HG02763 (cell line): ENCODE data around the gene HOXB2.

Experiments used
- ATAC-seq: cut with Tn5 transposase; IDR thresholded peaks from one replicate; pipeline ENCODE4 v1.9.1; 2021; ENCODE audit warnings: mild to moderate bottlenecking, moderate library complexity; ENCODE audit not compliant: unreplicated experiment

The HOXB2 gene

DNA sequence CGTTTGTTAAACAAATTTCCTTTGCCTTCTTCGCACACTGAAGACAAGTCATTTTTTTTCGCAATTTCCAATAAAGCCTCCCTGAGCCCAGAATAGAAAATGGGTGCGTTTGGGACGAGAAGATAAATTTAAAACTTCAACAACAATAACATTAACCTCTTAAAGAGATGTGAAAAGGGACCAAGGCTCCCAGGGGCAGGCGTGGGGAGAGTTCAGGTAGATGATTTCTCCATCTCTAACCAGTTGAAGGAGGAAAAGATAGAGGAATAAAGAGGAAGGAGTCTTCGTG lies 34.5 kb upstream of the HOXB2 start:
- no peak for ATAC-seq

DNA sequence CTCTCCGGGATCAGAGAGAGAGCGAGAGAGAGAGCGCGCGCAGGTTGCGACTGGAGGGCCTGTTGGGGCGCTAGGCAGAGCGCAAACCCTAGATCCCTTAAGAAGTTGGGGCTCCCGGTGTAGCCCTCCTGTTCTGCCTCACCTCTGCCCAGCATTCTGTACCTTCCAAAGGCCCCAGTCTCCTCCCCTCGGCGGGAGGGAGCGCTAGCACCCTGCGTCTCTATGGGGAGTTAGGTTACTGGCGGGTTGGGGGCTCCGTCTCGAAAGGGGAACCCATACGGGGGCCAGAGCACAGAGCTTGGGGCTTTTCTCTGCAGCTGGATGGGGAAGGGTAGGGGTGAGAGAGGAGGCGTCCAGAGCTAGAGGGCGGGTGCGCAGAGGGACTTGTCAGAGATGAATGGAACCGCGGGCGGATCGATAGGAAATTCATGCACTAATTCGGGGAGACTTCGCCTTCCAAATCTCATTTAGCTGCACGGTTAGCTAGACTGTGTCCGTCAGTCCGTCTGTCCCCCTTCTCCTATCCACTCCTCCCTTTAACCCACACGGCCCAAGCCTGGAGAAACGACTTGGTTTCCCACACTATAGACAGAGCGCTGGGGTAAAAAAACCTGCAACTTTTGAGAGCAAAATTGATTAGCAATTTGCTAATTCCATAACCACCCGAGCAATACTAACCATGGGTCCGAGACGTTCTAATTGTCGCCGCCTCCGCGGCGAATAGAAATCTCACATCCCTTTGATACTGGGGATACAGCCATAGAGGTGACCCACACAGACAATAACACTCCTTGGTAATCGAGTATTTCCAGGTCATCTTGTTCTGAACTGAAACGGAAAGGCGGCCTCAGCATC lies 33.9 kb upstream of the HOXB2 start:
- peak; percentile 25 for ATAC-seq

GRCh38 chr17:48577946-48578615 lies 33.2 kb upstream of the HOXB2 start, which contains the start of gene HOXB4:
HOXB4 (minus strand) TSS chr17:48578350; CDS start chr17:48578319, 31 bp downstream.
- peak; percentile 49 for ATAC-seq

- no peak for ATAC-seq
Observed at GRCh38 chr17:48577330-48577945, 32.5 kb upstream of the HOXB2 start.

GRCh38 chr17:48576479-48577309 lies 31.8 kb upstream of the HOXB2 start:
- no peak for ATAC-seq

DNA sequence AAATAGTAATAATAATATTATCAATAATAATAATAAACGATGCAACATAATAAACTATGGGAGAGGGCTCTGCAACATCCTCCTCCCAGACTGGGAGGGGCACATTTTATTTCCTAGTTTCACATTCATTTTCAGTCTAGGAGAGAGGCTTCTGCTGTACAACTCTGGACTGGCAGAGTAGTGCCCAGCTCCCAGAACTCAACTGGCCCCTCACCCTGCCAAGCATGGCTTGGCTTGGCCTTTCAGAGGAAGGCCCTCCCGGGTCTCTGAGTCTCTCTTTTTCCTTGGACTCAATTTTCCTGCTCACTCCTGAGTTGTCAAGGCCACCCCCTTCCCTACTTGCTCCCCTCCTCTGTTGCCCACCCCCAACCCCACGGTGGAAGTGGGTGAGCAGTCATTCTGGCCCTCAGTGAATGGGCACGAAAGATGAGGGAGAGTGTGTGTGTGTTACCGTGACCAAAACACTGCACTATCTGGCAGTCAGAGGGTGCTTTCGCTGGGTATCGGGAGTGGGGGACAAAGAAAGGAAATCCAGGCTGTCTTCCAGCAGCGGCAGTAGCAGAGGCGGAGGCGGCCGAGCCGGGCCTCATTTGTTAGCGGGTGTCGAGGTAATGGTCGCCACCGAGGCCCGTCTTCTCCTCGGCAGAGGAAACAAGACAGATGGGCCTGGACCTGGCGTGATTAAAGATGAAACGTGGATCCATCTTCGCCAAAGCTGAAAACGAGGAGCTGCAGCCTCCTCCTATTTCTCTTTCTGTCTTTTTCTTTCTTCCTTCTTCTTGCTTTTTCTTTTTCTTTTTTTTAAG lies 31.0 kb upstream of the HOXB2 start:
- ATAC-seq: no peak

GRCh38 chr17:48575066-48575582 lies 30.2 kb upstream of the HOXB2 start:
- no peak for ATAC-seq

DNA sequence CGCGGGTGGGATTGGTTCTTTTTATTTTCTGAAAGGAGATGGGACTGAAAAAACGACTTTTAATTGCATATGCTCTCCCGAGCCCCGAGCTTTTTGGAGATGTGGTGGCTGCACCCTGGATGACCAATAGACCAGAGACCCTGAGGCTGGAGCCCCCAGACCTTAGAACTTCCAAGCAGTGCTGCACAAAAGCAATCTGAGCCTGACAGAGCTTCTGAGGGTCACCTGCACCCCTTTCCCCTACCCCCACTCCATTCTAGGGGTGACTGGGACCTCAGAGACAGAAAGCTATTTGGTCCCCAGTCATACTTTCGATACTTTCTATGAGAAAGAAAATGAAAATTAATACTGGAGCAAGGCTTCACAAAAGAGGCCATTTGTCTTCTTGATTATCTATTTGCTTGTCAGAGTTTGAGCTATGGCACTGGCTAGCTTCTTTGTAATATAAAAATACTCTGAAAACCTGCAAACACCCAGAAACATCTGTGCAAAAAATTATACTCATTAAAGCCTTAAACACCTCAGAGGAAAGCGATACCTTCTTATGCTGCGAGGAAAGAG lies 29.7 kb upstream of the HOXB2 start:
- ATAC-seq: no peak

DNA sequence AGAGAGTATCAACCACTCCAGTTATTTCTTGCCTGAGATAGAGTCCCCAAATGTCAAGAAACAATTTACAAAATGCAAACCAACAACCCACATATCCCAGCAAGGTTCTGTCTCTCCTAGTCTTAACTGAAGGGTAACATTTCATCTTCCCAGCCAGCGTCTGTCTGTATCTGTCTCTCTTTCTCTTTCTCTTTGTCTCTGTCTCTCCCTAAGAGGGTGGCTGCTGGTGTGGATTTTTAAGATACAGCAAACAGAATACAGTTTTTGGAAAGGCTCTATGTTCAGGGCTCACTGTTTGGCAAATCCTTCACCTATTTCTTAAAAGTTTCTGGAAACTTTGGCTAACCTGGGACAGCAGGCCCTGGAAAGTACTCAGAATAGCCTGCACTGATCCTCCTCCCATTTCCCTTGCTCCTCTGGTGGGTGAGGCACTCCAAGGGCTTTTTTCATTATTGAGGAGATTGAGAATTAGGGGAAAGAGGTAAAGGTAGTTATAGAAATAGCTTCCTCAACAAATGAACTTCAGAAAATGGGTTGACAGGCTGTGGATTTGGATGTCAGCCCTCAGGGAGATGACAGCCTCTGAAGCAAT lies 27.0 kb upstream of the HOXB2 start:
- ATAC-seq: no peak

DNA sequence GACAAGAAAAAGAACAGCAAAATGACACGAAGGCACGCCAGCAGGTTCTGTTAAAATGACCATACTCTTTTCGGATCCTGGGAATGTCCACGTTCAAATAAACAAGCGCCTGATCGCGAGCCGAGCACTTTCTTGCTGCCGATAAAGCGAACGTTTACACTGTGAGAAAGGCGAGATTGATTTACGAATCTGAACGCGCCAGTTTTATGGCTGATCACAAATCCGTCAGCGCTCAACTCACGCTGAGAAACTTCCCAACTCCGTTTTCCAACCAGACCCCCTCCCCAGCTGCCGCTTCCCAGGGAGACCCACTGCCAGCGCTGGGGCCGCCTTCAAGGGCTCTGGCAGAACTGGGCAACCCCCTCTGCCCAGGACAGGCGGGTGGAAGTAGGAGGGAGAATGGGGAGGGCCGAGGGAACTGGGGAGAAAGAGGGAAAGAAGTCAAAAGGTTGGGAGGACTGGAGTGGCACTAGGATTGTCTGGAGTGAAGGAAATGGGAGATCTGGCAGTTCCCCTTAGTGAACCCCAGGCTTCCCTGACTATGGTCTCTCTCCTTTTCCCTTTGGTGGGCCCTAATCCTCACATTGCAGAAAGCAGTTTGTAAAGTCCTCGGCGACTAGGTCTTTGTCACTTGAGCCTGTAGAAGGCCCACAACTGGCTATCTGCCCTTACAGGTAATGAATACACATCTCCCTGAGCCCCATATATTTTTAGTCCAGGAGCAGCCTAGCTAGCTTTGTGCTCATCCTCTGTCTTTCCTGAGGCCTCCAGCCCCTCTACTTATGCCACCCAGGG lies 26.3 kb upstream of the HOXB2 start:
- ATAC-seq: no peak

GRCh38 chr17:48570325-48571023 lies 25.6 kb upstream of the HOXB2 start:
- no peak for ATAC-seq

- no peak for ATAC-seq
Observed at GRCh38 chr17:48569674-48570324, 24.9 kb upstream of the HOXB2 start.

DNA sequence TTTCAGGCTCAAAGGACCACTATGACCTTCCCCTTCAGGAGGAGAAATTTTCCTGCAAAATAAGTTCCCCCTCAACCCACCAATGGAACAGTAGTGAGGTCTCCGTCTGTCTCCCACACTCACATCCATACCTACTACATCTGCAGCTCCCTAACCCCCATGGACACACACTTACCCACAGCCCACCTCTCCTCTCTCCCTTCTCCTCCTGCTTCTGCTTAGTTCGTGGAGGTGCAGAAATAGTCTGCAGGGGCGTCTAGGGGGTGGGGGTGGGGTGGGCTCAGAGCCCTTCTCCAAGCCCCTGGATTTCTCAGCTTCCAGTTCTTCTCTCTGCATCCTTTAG lies 24.3 kb upstream of the HOXB2 start:
- ATAC-seq: no peak

DNA sequence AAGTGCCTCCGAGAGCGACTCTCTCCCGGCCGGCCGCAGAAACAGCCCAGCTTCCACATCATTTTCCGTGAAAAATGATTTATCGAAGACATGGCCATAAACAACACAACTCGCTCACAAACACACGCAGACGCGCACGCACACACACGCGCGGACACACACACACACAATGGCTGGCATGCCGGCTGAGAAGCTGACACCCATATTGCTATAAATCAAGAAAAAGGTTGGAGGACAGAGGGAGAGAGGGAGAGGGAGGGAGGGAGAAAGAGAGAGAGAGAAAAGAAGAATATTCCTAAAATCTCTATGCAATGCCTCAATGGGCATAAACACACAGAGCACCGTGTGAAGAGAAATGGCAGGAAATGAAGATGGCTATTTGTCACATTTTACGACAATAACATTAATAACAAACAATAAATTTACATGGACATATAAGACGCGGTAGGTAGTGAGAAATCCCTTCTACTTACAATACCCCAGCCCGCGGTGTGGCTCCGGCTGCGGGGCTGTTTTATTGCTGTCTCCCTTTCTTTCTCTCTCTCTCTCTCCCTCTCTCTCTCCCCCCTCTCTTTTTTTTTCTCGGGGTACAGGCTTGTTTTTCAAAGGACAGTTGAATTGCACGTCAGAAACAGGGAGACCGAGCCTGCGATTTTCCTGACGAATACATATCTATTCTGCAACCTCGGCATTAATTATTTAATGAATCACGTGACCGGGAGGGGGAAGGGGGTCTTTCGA lies 23.8 kb upstream of the HOXB2 start:
- no peak for ATAC-seq

- ATAC-seq: no peak
Observed at GRCh38 chr17:48567646-48568354, 22.9 kb upstream of the HOXB2 start.

DNA sequence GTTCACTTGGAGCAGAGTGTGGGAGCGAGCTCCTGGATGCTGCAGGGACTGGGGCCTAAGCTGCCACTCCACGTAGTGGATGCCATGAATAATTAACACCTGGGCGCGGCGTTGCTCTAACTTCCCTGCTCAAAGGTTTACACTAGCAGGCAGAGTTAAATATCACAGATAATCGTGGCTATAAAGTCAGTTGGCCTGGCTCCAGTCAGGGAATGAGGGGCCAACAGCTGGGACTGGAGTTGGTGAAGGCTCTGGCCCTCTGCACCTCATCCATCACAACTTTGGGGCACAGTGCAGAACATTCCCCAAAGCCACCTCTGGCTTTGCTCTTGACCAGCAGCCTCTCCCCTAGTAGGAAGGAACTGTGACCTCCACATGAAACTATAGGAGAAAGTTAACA lies 22.3 kb upstream of the HOXB2 start:
- ATAC-seq: no peak
